Neural progenitor cell (in vitro differentiated cells): ENCODE data around the gene GSDMA.

Source experiments
- CTCF ChIP-seq: fragments of 200-600 bp; sonication (generic); IDR thresholded peaks from 2 replicates; pipeline ENCODE4 v1.5.1; 2017; ENCODE audit warnings: antibody characterized with exemption, mild to moderate bottlenecking
- EZH2 ChIP-seq: fragments of 200-600 bp; sonication (generic); IDR thresholded peaks from 2 replicates; pipeline ENCODE4 v1.6.1; 2017; ENCODE audit warnings: antibody characterized with exemption, mild to moderate bottlenecking, moderate library complexity
- EZH2phosphoT487 ChIP-seq: fragments of 200-600 bp; sonication (generic); IDR thresholded peaks from 2 replicates; pipeline ENCODE4 v1.6.1; 2017; ENCODE audit warnings: antibody characterized with exemption

DNA sequence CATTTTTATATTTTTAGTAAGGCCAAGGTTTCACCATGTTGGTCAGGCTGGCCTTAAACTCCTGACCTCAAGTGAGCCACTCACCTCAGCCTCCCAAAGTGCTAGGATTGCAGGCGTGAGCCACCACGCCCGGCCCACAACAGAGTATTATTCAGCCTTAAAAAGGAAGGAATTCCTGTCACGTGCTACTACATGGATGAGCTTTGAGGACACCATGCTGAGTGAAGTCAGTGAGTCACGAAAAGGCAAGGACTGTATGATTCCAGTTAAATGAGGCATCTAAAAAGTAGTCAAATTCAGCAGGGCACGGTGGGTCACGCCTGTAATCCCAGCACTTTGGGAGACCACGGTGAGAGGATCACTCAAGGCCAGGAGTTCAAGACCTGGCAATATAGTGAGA, 62.1 kb downstream of the GSDMA start:
- no peak for TF ChIP-seq CTCF
- TF ChIP-seq EZH2 = no peak
- TF ChIP-seq EZH2phosphoT487 = no peak
